ENCODE data around the gene ENPP7. TPM values are rescaled to one million over a fixed set of nuclear protein-coding genes. Genes with fewer than 3 reads are reported as not detected.
A peak's percentile ranks its signal among the peaks of the same experiment; 100 is the strongest.

The ENPP7 gene
- total RNA-seq, 1 experiment from 2014 or later: not detected

DNA sequence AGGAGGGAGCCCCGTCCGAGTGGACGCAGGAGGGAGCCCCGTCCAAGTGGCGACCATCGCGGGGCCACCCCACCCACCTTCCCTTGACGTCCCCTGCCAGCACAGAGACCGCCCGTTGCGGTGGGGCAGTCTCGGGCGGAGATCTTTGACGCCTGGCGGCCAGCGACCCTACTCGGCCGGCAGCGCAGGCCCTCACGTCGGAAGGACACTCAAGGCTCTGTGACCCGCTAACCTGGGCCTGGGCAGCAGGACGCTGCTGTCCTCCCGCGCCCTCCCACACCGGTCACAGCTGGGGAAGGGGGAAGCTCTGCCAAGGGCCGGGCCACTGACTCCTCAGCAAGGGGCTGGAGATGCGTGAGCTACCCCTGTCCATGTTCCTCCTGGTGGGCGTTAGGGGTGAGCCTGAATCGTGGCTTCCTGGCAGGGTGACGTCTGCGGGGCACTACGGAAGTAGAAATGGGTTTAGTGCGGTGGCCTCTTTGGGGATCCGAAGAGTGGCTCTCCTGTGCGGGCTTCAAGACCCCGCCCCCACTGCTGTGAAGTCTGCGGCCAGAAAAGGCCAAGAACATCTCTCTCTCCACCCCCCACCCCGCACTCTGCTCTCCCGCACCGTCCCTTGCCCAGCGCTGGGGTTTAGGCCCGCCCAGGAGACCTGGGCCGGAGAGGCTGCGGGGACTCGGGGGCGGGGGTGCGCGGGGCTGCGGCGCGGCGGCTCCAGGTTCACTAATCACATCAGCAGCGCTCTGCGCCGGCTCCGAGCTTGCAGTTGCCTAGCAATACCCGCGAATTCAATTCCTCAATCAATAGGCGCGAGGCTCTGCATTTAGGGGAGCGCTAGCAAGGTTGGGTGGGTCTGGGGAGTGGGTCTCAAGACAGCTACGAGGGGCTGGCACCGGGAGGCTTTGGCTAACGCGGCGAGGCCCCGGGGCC is 60.3 kb downstream of the ENPP7 start:
- peak overlapping the region; percentile 24 for H3K4me3 ChIP-seq (ENCODE audit: low read depth, low read length, poor library complexity, severe bottlenecking)

DNA sequence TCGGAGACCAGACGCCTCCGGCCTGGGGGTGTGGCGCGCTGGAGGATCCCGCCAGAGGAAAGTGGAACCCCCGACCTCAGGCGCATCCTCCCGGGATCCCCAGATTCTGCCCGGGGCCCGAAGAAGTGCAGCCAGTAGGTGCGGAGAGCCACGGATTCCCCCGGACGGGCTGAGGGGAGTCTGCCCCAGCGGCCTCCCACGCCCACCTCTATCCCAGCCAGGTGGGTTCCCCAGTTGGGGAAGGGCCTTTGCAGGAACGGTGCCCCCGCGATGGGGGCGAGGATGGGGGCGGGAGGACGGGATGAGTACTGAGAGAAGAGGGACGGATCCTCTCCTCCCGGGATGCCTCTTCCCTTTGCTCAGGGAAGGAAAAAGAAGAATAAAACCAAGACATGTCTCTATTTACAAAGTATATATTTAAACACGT is 61.0 kb downstream of the ENPP7 start:
- no peak overlapping the region for H3K27ac ChIP-seq (ENCODE audit: low read depth, low read length, poor library complexity, severe bottlenecking)
- no TSS peak for BruUV-seq (replicated peaks)
- peaks cover 22% of the 10 kb centered on the region for H3K27me3 ChIP-seq (replicated peaks; ENCODE audit: insufficient read depth, low read depth, low read length, poor library complexity)
- peaks cover 15% of the 10 kb centered on the region for H3K36me3 ChIP-seq (ENCODE audit: insufficient read depth, low read length, poor library complexity, severe bottlenecking)
- H3K9me3 ChIP-seq (ENCODE audit: low read depth, low read length, poor library complexity, severe bottlenecking): no peaks in the 10 kb centered on the region
- H3K4me3 ChIP-seq (ENCODE audit: low read depth, low read length, poor library complexity, severe bottlenecking): peak overlapping the region; percentile 24
- ChIA-PET CTCF (no interaction called here), POLR2A (ENCODE audit: low non-redundant PET) (no interaction called here)
- intact Hi-C loops (cut with micrococcal nuclease; ENCODE audit: unreplicated experiment): loop anchor here (5.0 kb wide), 3 partner anchors 46 to 201 kb away; partner anchors contain the start of gene CBX4
- TF ChIP-seq, protein P1, sequence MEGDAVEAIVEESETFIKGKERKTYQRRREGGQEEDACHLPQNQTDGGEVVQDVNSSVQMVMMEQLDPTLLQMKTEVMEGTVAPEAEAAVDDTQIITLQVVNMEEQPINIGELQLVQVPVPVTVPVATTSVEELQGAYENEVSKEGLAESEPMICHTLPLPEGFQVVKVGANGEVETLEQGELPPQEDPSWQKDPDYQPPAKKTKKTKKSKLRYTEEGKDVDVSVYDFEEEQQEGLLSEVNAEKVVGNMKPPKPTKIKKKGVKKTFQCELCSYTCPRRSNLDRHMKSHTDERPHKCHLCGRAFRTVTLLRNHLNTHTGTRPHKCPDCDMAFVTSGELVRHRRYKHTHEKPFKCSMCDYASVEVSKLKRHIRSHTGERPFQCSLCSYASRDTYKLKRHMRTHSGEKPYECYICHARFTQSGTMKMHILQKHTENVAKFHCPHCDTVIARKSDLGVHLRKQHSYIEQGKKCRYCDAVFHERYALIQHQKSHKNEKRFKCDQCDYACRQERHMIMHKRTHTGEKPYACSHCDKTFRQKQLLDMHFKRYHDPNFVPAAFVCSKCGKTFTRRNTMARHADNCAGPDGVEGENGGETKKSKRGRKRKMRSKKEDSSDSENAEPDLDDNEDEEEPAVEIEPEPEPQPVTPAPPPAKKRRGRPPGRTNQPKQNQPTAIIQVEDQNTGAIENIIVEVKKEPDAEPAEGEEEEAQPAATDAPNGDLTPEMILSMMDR (conservative IDR thresholded peaks at IDR 0.05; ENCODE audit: low read depth, low read length): no peak
- TF ChIP-seq EZH2 (IDR thresholded peaks at IDR 0.05; ENCODE audit: borderline replicate concordance, low read depth, low read length, poor library complexity, severe bottlenecking): no peak
- no peak for DNase-seq (ENCODE audit: low spot score)
- H3K4me1 ChIP-seq (ENCODE audit: insufficient read depth, low read length, poor library complexity, severe bottlenecking): peaks cover 52% of the 10 kb centered on the region

More for the DNA sequence above, 60.3 kb downstream of the ENPP7 start:
- no peak overlapping the region for H3K27ac ChIP-seq (ENCODE audit: low read depth, low read length, poor library complexity, severe bottlenecking)
- BruUV-seq (replicated peaks): no TSS peak
- H3K4me1 ChIP-seq (ENCODE audit: insufficient read depth, low read length, poor library complexity, severe bottlenecking): peaks cover 52% of the 10 kb centered on the region
- intact Hi-C loops (cut with micrococcal nuclease; ENCODE audit: unreplicated experiment): loop anchor here (5.0 kb wide), 3 partner anchors 46 to 201 kb away; partner anchors contain the start of gene CBX4
- H3K9me3 ChIP-seq (ENCODE audit: low read depth, low read length, poor library complexity, severe bottlenecking): no peaks in the 10 kb centered on the region
- no peak for DNase-seq (ENCODE audit: low spot score)
- H3K27me3 ChIP-seq (replicated peaks; ENCODE audit: insufficient read depth, low read depth, low read length, poor library complexity): peaks cover 22% of the 10 kb centered on the region
- TF ChIP-seq, protein P1 (conservative IDR thresholded peaks at IDR 0.05; ENCODE audit: low read depth, low read length): no peak
- TF ChIP-seq EZH2 (IDR thresholded peaks at IDR 0.05; ENCODE audit: borderline replicate concordance, low read depth, low read length, poor library complexity, severe bottlenecking): no peak
- ChIA-PET POLR2A (ENCODE audit: low non-redundant PET) (no interaction called here), CTCF (interaction anchor here (0.6 kb wide), 1 partner anchor 180 kb away, joined by 3 read pairs; no protein-coding TSS in a partner anchor)
- peaks cover 15% of the 10 kb centered on the region for H3K36me3 ChIP-seq (ENCODE audit: insufficient read depth, low read length, poor library complexity, severe bottlenecking)

Small RNAs within 50 kb of the gene (microRNA-seq; reads per million reads assigned to microRNA genes)
- not detected for gene MIR4739

Other genes starting within 250 kb of the ENPP7 start
- not detected in 2 replicates for gene RBFOX3, start 119.9 kb upstream of the ENPP7 start, total RNA-seq (2021)
- gene CBX2, start 47.2 kb downstream of the ENPP7 start, total RNA-seq (2021): 59.5 and 66.4 TPM in 2 replicates
- 24.5 and 27.0 TPM in 2 replicates for gene CBX8, start 66.1 kb downstream of the ENPP7 start, total RNA-seq (2021)
- gene CBX4, start 108.5 kb downstream of the ENPP7 start, total RNA-seq (2021): 42.6 and 45.5 TPM in 2 replicates